ENCODE measurements around the gene KLHL26.

The KLHL26 gene

DNA sequence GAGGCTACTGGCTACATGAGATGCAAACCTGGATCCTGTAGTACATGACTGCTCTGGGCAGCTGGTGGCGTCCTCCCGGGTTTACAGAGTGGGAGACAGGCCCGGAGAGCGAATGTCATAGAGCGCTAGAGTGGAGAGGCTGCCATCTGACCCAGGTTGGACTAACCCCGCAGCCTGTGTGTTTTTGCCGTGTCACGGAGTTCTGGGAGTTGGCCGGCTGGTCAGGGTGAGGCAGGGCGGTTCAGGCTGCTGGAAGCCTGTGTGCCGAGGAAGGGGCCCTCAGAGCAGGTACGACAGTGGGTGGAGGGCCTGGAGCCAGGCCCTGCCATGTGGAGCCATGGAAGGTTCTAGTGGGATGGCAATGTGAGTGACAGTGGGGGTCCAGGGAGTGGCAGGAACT is 59.2 kb downstream of the KLHL26 start:
- WGBS, 2 donors (ENCODE audit: extremely low coverage in 2 of 2, insufficient read length in 2 of 2, insufficient replicate concordance in 1 of 2): no CpG with 5 or more reads among the region's 12 CpGs
- no peak overlapping the region for H3K4me2 ChIP-seq (ENCODE audit: insufficient read depth, low read length, poor library complexity, severe bottlenecking)
- DNase-seq (ENCODE audit: low spot score): no peak
- no peak overlapping the region for H3K27ac ChIP-seq (replicated peaks; ENCODE audit: low read length)
- no peak overlapping the region for H3K18ac ChIP-seq (ENCODE audit: low read length)
- H3K4ac ChIP-seq (ENCODE audit: low read length): no peak overlapping the region
- no peak overlapping the region for H2BK120ac ChIP-seq (ENCODE audit: low read depth, low read length)
- H3K14ac ChIP-seq (ENCODE audit: low read length): no peak overlapping the region
- H4K91ac ChIP-seq (ENCODE audit: low read depth, low read length, poor library complexity): no peak overlapping the region
- no peak overlapping the region for H2BK5ac ChIP-seq (ENCODE audit: low read length)
- H3K27me3 ChIP-seq (ENCODE audit: control insufficient read depth in 3 of 3, insufficient read depth in 3 of 3, low read depth in 1 of 3, low read length in 3 of 3): no peaks in the 10 kb centered on the region
- peaks cover 0 to 3% of the 10 kb centered on the region in 2 donors for H3K9me3 ChIP-seq (replicated peaks in 1 of 2; ENCODE audit: control insufficient read depth in 2 of 2, insufficient read depth in 1 of 2, low read depth in 1 of 2, low read length in 2 of 2)
- H2AFZ ChIP-seq (ENCODE audit: low read length): no peak overlapping the region
- H3K79me1 ChIP-seq (ENCODE audit: low read depth, low read length): peaks cover 12% of the 10 kb centered on the region
- H3K23ac ChIP-seq (ENCODE audit: low read depth, low read length, poor library complexity): peak overlapping the region; percentile 49
- H3K36me3 ChIP-seq (replicated peaks in 1 of 2; ENCODE audit: control insufficient read depth in 2 of 2, insufficient read depth in 2 of 2, low read length in 2 of 2): peaks cover 0 to 4% of the 10 kb centered on the region in 2 donors
- no peak overlapping the region for H2AK5ac ChIP-seq (ENCODE audit: low read depth, low read length)
- H3K4me1 ChIP-seq (ENCODE audit: control insufficient read depth in 2 of 2, insufficient read depth in 1 of 2, low read depth in 1 of 2, low read length in 2 of 2): peaks cover 7 to 17% of the 10 kb centered on the region in 2 donors
- H4K8ac ChIP-seq (ENCODE audit: low read depth, low read length): no peak overlapping the region
- H2BK15ac ChIP-seq (ENCODE audit: low read length): no peak overlapping the region
- no peak overlapping the region for H3K4me3 ChIP-seq (ENCODE audit: low read length in 2 of 2)
- H3K9ac ChIP-seq (ENCODE audit: low read depth, low read length, poor library complexity): no peak overlapping the region
- H2BK12ac ChIP-seq (ENCODE audit: low read length): no peak overlapping the region

DNA sequence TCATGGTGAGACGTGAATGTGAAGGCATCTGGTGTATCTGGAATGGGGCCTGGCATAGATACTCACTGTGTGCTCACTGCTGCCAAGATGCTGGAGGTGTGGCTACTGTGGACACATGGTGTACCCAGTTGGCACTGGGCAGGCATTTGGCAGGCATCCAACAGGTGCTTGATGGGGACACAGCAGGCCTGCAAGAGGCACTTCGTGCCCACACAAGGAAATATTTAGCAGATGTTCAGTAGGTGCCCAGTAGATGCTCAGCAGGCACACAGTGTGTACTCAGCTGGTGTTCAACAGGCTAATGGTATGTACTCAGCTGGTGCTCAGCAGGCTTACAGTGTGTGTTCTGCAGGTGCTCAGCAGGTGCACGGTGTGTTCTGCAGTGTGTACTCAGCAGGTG is 60.9 kb downstream of the KLHL26 start:
- Histone ChIP-seq H3K9ac (ENCODE audit: low read depth, low read length, poor library complexity) (peak overlapping the region; percentile 50), H3K4me2 (ENCODE audit: insufficient read depth, low read length, poor library complexity, severe bottlenecking) (no peak overlapping the region), H3K36me3 (replicated peaks in 1 of 2; ENCODE audit: control insufficient read depth in 2 of 2, insufficient read depth in 2 of 2, low read length in 2 of 2) (peaks cover 0 to 4% of the 10 kb centered on the region in 2 donors), H2AK5ac (ENCODE audit: low read depth, low read length) (no peak overlapping the region), H2BK15ac (ENCODE audit: low read length) (no peak overlapping the region), H2AFZ (ENCODE audit: low read length) (no peak overlapping the region), H3K27me3 (ENCODE audit: control insufficient read depth in 3 of 3, insufficient read depth in 3 of 3, low read depth in 1 of 3, low read length in 3 of 3) (no peaks in the 10 kb centered on the region), H3K4me3 (ENCODE audit: low read length in 2 of 2) (peak overlapping the region in 1 of 2 donors; percentile 9), H3K23ac (ENCODE audit: low read depth, low read length, poor library complexity) (peak overlapping the region; percentile 34), H4K91ac (ENCODE audit: low read depth, low read length, poor library complexity) (no peak overlapping the region), H3K79me1 (ENCODE audit: low read depth, low read length) (peaks cover 9% of the 10 kb centered on the region), H2BK120ac (ENCODE audit: low read depth, low read length) (no peak overlapping the region), H3K9me3 (replicated peaks in 1 of 2; ENCODE audit: control insufficient read depth in 2 of 2, insufficient read depth in 1 of 2, low read depth in 1 of 2, low read length in 2 of 2) (peaks cover 0 to 3% of the 10 kb centered on the region in 2 donors), H3K4ac (ENCODE audit: low read length) (no peak overlapping the region), H4K8ac (ENCODE audit: low read depth, low read length) (no peak overlapping the region), H2BK12ac (ENCODE audit: low read length) (no peak overlapping the region), H3K18ac (ENCODE audit: low read length) (no peak overlapping the region), H3K4me1 (ENCODE audit: control insufficient read depth in 2 of 2, insufficient read depth in 1 of 2, low read depth in 1 of 2, low read length in 2 of 2) (peaks cover 7 to 20% of the 10 kb centered on the region in 2 donors), H3K27ac (replicated peaks; ENCODE audit: low read length) (no peak overlapping the region), H3K14ac (ENCODE audit: low read length) (peak overlapping the region; percentile 51), H2BK5ac (ENCODE audit: low read length) (peak overlapping the region; percentile 72)
- DNase-seq (ENCODE audit: low spot score): no peak
- WGBS, 2 donors (ENCODE audit: extremely low coverage in 2 of 2, insufficient read length in 2 of 2, insufficient replicate concordance in 1 of 2): no CpG with 5 or more reads among the region's 3 CpGs

DNA sequence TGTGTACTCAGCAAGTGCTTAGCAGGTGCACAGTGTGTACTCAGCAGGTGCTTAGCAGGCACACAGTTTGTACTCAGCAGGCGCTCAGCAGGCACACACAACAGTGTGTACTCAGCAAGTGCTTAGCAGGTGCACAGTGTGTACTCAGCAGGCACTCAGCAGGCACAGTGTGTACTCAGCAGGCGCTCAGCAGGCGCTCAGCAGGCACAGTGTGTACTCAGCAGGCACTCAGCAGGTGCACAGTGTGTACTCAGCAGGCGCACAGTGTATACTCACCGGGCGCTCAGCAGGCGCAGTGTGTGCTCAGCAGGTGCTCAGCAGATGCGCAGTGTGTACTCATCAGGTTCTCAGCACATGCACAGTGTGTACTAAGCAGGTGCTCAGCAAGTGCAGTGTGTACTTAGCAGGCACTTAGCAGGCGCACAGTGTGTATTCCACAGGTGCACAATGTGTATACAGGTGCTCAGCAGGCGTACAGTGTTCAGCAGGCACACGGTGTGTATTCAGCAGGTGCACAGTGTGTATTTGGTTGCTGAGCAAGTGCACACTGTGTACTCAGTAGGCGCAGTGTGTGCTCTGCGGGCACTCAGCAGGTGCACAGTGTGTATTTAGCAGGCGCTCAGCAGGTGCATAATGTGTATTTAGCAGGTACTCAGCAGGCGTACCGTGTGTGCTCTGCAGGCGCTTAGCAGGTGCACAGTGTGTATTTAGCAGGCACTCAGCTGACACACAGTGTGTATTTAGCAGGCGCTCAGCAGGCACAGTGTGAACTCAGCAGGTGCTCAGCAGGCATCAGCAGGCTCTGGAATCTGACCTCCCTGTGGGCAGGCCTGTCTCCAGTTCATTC is 61.7 kb downstream of the KLHL26 start:
- H2AK5ac ChIP-seq (ENCODE audit: low read depth, low read length): peak overlapping the region; percentile 47
- peak overlapping the region; percentile 35 for H3K18ac ChIP-seq (ENCODE audit: low read length)
- no peak overlapping the region for H2BK15ac ChIP-seq (ENCODE audit: low read length)
- H3K4me1 ChIP-seq (ENCODE audit: control insufficient read depth in 2 of 2, insufficient read depth in 1 of 2, low read depth in 1 of 2, low read length in 2 of 2): peaks cover 7 to 20% of the 10 kb centered on the region in 2 donors
- no peak overlapping the region for H2BK120ac ChIP-seq (ENCODE audit: low read depth, low read length)
- H2BK5ac ChIP-seq (ENCODE audit: low read length): no peak overlapping the region
- no peak overlapping the region for H3K27ac ChIP-seq (replicated peaks; ENCODE audit: low read length)
- peak overlapping the region; percentile 92 for H3K23ac ChIP-seq (ENCODE audit: low read depth, low read length, poor library complexity)
- H4K91ac ChIP-seq (ENCODE audit: low read depth, low read length, poor library complexity): peak overlapping the region; percentile 48
- no peak overlapping the region for H2AFZ ChIP-seq (ENCODE audit: low read length)
- H3K79me1 ChIP-seq (ENCODE audit: low read depth, low read length): peaks cover 9% of the 10 kb centered on the region
- H3K14ac ChIP-seq (ENCODE audit: low read length): peak overlapping the region; percentile 63
- no peak overlapping the region for H2BK12ac ChIP-seq (ENCODE audit: low read length)
- no peak for DNase-seq (ENCODE audit: low spot score)
- peaks cover 0 to 3% of the 10 kb centered on the region in 2 donors for H3K9me3 ChIP-seq (replicated peaks in 1 of 2; ENCODE audit: control insufficient read depth in 2 of 2, insufficient read depth in 1 of 2, low read depth in 1 of 2, low read length in 2 of 2)
- no CpG with 5 or more reads among the region's 18 CpGs for WGBS, 2 donors (ENCODE audit: extremely low coverage in 2 of 2, insufficient read length in 2 of 2, insufficient replicate concordance in 1 of 2)
- H4K8ac ChIP-seq (ENCODE audit: low read depth, low read length): no peak overlapping the region
- no peak overlapping the region for H3K4ac ChIP-seq (ENCODE audit: low read length)
- no peak overlapping the region for H3K4me2 ChIP-seq (ENCODE audit: insufficient read depth, low read length, poor library complexity, severe bottlenecking)
- no peak overlapping the region for H3K9ac ChIP-seq (ENCODE audit: low read depth, low read length, poor library complexity)
- H3K4me3 ChIP-seq (ENCODE audit: low read length in 2 of 2): peak overlapping the region in 1 of 2 donors; percentile 31
- H3K27me3 ChIP-seq (ENCODE audit: control insufficient read depth in 3 of 3, insufficient read depth in 3 of 3, low read depth in 1 of 3, low read length in 3 of 3): no peaks in the 10 kb centered on the region
- peaks cover 0 to 4% of the 10 kb centered on the region in 2 donors for H3K36me3 ChIP-seq (replicated peaks in 1 of 2; ENCODE audit: control insufficient read depth in 2 of 2, insufficient read depth in 2 of 2, low read length in 2 of 2)

DNA sequence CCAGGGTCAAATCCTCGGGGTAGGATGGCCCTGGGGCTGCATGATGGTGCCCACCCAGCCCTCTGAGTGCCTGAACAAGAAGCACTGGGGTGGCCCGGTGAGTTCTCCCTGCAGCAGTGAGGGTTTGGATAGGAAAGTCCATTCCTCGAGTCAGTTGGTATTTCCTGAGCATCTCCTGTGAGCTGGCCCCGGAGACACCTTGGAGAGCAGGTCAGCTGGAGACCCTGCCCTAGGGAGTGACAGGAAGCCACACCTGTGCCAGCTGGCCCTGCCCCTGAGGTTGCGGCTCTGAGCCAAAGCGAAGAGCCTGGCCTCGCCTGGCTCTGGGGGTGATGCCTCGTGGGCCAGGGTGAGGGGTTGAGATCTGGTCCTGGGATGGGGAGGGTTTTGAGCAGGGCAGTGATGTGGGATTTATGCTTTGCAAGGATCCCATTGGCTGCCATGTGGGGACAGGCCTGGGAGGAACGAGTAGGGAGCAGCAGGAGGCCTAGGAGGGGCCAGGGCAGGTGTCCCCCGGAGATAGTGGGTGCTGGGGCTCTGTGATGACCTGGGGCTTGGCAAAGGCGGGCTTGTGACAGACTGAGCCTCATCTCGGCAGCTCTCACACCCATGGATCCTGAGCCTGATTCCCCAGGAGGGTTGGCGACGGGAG is 62.7 kb downstream of the KLHL26 start:
- Histone ChIP-seq H4K8ac (ENCODE audit: low read depth, low read length) (no peak overlapping the region), H3K23ac (ENCODE audit: low read depth, low read length, poor library complexity) (no peak overlapping the region), H3K14ac (ENCODE audit: low read length) (no peak overlapping the region), H2BK120ac (ENCODE audit: low read depth, low read length) (peak overlapping the region; percentile 30), H3K4me3 (ENCODE audit: low read length in 2 of 2) (no peak overlapping the region), H3K27ac (replicated peaks; ENCODE audit: low read length) (peak overlapping the region; percentile 43), H3K36me3 (replicated peaks in 1 of 2; ENCODE audit: control insufficient read depth in 2 of 2, insufficient read depth in 2 of 2, low read length in 2 of 2) (peaks cover 0 to 4% of the 10 kb centered on the region in 2 donors), H3K27me3 (ENCODE audit: control insufficient read depth in 3 of 3, insufficient read depth in 3 of 3, low read depth in 1 of 3, low read length in 3 of 3) (no peaks in the 10 kb centered on the region), H4K91ac (ENCODE audit: low read depth, low read length, poor library complexity) (no peak overlapping the region), H3K18ac (ENCODE audit: low read length) (peak overlapping the region; percentile 72), H2AK5ac (ENCODE audit: low read depth, low read length) (peak overlapping the region; percentile 88), H3K4me2 (ENCODE audit: insufficient read depth, low read length, poor library complexity, severe bottlenecking) (no peak overlapping the region), H3K9ac (ENCODE audit: low read depth, low read length, poor library complexity) (no peak overlapping the region), H3K79me1 (ENCODE audit: low read depth, low read length) (peaks cover 9% of the 10 kb centered on the region), H2BK15ac (ENCODE audit: low read length) (peak overlapping the region; percentile 86), H3K4me1 (ENCODE audit: control insufficient read depth in 2 of 2, insufficient read depth in 1 of 2, low read depth in 1 of 2, low read length in 2 of 2) (peaks cover 7 to 20% of the 10 kb centered on the region in 2 donors), H2BK12ac (ENCODE audit: low read length) (peak overlapping the region; percentile 50), H3K9me3 (replicated peaks in 1 of 2; ENCODE audit: control insufficient read depth in 2 of 2, insufficient read depth in 1 of 2, low read depth in 1 of 2, low read length in 2 of 2) (peaks cover 0 to 3% of the 10 kb centered on the region in 2 donors), H3K4ac (ENCODE audit: low read length) (no peak overlapping the region), H2AFZ (ENCODE audit: low read length) (no peak overlapping the region), H2BK5ac (ENCODE audit: low read length) (peak overlapping the region; percentile 26)
- no CpG with 5 or more reads among the region's 14 CpGs for WGBS, 2 donors (ENCODE audit: extremely low coverage in 2 of 2, insufficient read length in 2 of 2, insufficient replicate concordance in 1 of 2)
- DNase-seq (ENCODE audit: low spot score): no peak

Data from neuronal stem cell (in vitro differentiated cells).